Ovary (tissue), 9 donors: Measurements from ENCODE around the gene ZNF74. TPM values are rescaled to one million over a fixed set of nuclear protein-coding genes. Genes with fewer than 3 reads are reported as not detected.
A peak's percentile ranks its signal among the peaks of the same experiment; 100 is the strongest.

Source experiments
- DNase-seq, 5 donors: peaks; one replicate each; pipeline ENCODE4 v3.0.0-alpha.2; 2019 to 2020
- H3K27ac ChIP-seq, 2 donors: fragments of 200-600 bp; one replicate each; pipeline versions ENCODE4 v1.5.1 to v1.8.0; 2019 to 2022
- H3K27me3 ChIP-seq: fragments of 200-600 bp; one replicate; pipeline ENCODE4 v1.8.0; 2022
- H3K36me3 ChIP-seq: fragments of 200-600 bp; sonication (generic); one replicate; pipeline ENCODE4 v1.5.1; 2019
- H3K4me1 ChIP-seq: one replicate; pipeline ENCODE4 v1.8.1; 2013; ENCODE audit warnings: mild to moderate bottlenecking, moderate library complexity; ENCODE audit not compliant: insufficient read depth
- H3K4me3 ChIP-seq: fragments of 200-600 bp; sonication (generic); one replicate; pipeline ENCODE4 v1.5.1; 2017
- H3K9me3 ChIP-seq, 2 donors: fragments of 200-600 bp in 1 of 2; sonication (generic) in 1 of 2; one replicate each; pipeline versions ENCODE4 v1.5.1 to v1.8.1; 2013 to 2019; ENCODE audit warnings: mild to moderate bottlenecking in 1 of 2, moderate library complexity in 1 of 2
- CTCF ChIP-seq, 3 donors: fragments of 450-650 bp in 2 of 3; fragments of 200-600 bp in 1 of 3; IDR thresholded peaks; one replicate each; pipeline versions ENCODE4 v1.5.1 to v1.8.0; 2016 to 2022; ENCODE audit warnings: antibody characterized with exemption in 3 of 3, mild to moderate bottlenecking in 1 of 3
- EP300 ChIP-seq: sonication (generic); formaldehyde crosslinking; IDR thresholded peaks from one replicate; pipeline ENCODE4 v1.6.1; 2017; ENCODE audit warnings: antibody characterized with exemption
- POLR2A ChIP-seq: fragments of 450-650 bp; IDR thresholded peaks from one replicate; pipeline ENCODE4 v1.6.1; 2017; ENCODE audit warnings: antibody characterized with exemption, mild to moderate bottlenecking, moderate library complexity
- WGBS, 3 donors: extraction: QIAGEN DNeasy Blood & Tissue Kit in 1 of 3; methylation state at CpG; one replicate each; pipeline versions ENCODE4 v1.1.5 to v1.1.7; 2013 to 2017; 5-methylcytosine and 5-hydroxymethylcytosine counted together
- intact Hi-C, 4 donors: fragments of 100-400 bp; cut with DNase I; formaldehyde crosslinking; loops; one replicate each; pipeline versions ENCODE4 v1.11.0 to v1.15.1; 2022 to 2023
- polyA plus RNA-seq, 2 donors: library from polyadenylated mRNA; stranded (reverse); fragments of 200-250 nt in 1 of 2; fragments of 350-450 nt in 1 of 2; fragmentation: Illumina TruSeq in 1 of 2; extraction: RNeasy Lipid Tissue Mini Kit (QIAGEN cat#74804) in 1 of 2; gene quantifications; one replicate each; pipeline ENCODE4 v1.2.3, GENCODE V29; 2013 to 2014
- total RNA-seq, 7 donors: library from RNA; depleted of rRNA in 2 of 7; stranded (reverse); fragments of >200 nt in 2 of 7; fragmentation: NEBNext Ultra II Directional in 3 of 7; extraction: Animal tissue kit (Norgen Biotek cat#: 25700) in 3 of 7; gene quantifications; one replicate each; pipeline versions ENCODE4 v1.1.0 to v1.2.4, GENCODE V29; 2016 to 2023
- donor health status: DM: no; HTN: no; CAD: no; lungs with moderate emphysema.
- donor health status: DM: no; HTN: no; CAD: no.
- donor health status: Bipolar disorder and iron deficiency.
- donor health status: DM: yes; HTN: yes; CAD: no.
- donor health status: DM: no; HTN: no; CAD: no.
- donor health status: DM: yes; HTN: yes; CAD: no.

Gene ZNF74
- total and polyA plus RNA-seq, 9 donors: 6.1 to 16.8 (median 11.6) TPM

- Histone ChIP-seq H3K4me3 (no peak overlapping the region), H3K27me3 (no peaks in the 10 kb centered on the region), H3K27ac (no peak overlapping the region), H3K36me3 (no peaks in the 10 kb centered on the region), H3K9me3 (no peaks in the 10 kb centered on the region), H3K4me1 (no peaks in the 10 kb centered on the region)
- DNase-seq: no peak
- TF ChIP-seq CTCF (IDR thresholded peaks at IDR 0.05): no peak
- TF ChIP-seq POLR2A: no peak
- no peak for TF ChIP-seq EP300
- 95 to 99% (median 98%) methylated on average over 3 of the region's 3 CpGs for WGBS, 3 donors
- intact Hi-C loops: no loop called here
Observed at GRCh38 chr22:20453222-20453621, 59.3 kb downstream of the ZNF74 start.

- no peaks in the 10 kb centered on the region for H3K27me3 ChIP-seq
- H3K9me3 ChIP-seq: no peaks in the 10 kb centered on the region
- no peak overlapping the region for H3K27ac ChIP-seq
- no peak overlapping the region for H3K4me3 ChIP-seq
- TF ChIP-seq POLR2A (no peak), EP300 (no peak), CTCF (IDR thresholded peaks at IDR 0.05) (no peak)
- intact Hi-C loops: loop anchor here (1.0 to 5.0 kb wide), 3 partner anchors 33 to 38 kb away; no protein-coding TSS in a partner anchor
- H3K4me1 ChIP-seq: peaks cover 4% of the 10 kb centered on the region
- peak in 1 of 5 donors; percentile 1 for DNase-seq
- 78 to 87% (median 81%) methylated on average over 8 of the region's 8 CpGs for WGBS, 3 donors
- no peaks in the 10 kb centered on the region for H3K36me3 ChIP-seq
Observed at GRCh38 chr22:20455709-20456063, 61.7 kb downstream of the ZNF74 start.

GRCh38 chr22:20456064-20456721, 62.2 kb downstream of the ZNF74 start:
- H3K27ac ChIP-seq: no peak overlapping the region
- no peaks in the 10 kb centered on the region for H3K27me3 ChIP-seq
- peaks cover 4% of the 10 kb centered on the region for H3K4me1 ChIP-seq
- no peak overlapping the region for H3K4me3 ChIP-seq
- intact Hi-C loops: loop anchor here (1.0 to 5.0 kb wide), 3 partner anchors 34 to 39 kb away; no protein-coding TSS in a partner anchor
- DNase-seq: peak; percentile 75 to 80 (median 76)
- no peaks in the 10 kb centered on the region for H3K9me3 ChIP-seq
- H3K36me3 ChIP-seq: no peaks in the 10 kb centered on the region
- TF ChIP-seq POLR2A (no peak), CTCF (IDR thresholded peaks at IDR 0.05) (peak; percentile 61 to 77 (median 72)), EP300 (no peak)
- 10 to 15% (median 13%) methylated on average over 6 of the region's 6 CpGs for WGBS, 3 donors

- Histone ChIP-seq H3K4me3 (no peak overlapping the region), H3K27ac (no peak overlapping the region), H3K9me3 (no peaks in the 10 kb centered on the region), H3K4me1 (peaks cover 4% of the 10 kb centered on the region), H3K27me3 (no peaks in the 10 kb centered on the region), H3K36me3 (no peaks in the 10 kb centered on the region)
- WGBS, 3 donors: 87 to 95% (median 88%) methylated on average over 3 of the region's 3 CpGs
- intact Hi-C loops: loop anchor here (1.0 to 5.0 kb wide), 3 partner anchors 34 to 39 kb away; no protein-coding TSS in a partner anchor
- DNase-seq: peak in 2 of 5 donors; percentile 14 to 21
- TF ChIP-seq POLR2A: no peak
- no peak for TF ChIP-seq CTCF (IDR thresholded peaks at IDR 0.05)
- TF ChIP-seq EP300: no peak
Observed at GRCh38 chr22:20456722-20457076, 62.7 kb downstream of the ZNF74 start.
